ENCODE results near the gene GAL.

GAL gene

DNA sequence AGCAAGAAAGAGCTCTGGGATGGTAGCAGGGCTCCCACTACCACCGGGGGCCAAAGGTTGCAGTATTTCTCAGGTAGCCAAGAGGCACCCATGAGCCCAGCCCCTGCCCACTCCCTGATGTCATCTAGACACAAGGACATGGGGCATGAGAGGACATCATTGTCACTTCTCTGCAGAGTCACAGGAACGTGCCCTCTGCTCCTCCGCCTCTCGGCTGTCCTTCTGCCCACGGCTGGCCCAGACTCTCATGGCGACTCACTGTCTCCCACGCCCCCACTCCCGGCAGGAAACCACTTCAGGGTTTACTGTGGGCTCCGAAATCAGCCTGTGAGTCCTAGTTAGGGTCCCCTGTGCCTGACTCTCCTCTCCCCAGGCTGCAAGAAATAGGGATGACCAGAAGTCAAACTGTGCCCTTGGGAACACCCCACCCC, 1.8 kb upstream of the GAL start:
- TF ChIP-seq FOXP2 (optimal IDR thresholded peaks at IDR 0.05; ENCODE audit: borderline replicate concordance, extremely low read depth, extremely low read length, insufficient read depth) (no peak), SIN3A (IDR thresholded peaks at IDR 0.05; ENCODE audit: borderline replicate concordance, insufficient read depth, low read length) (no peak), TAF1 (IDR thresholded peaks at IDR 0.05; ENCODE audit: borderline replicate concordance, insufficient read depth, low read length) (no peak), POLR2AphosphoS5 (IDR thresholded peaks at IDR 0.05; ENCODE audit: low read depth, low read length) (no peak), REST (IDR thresholded peaks at IDR 0.05; ENCODE audit: insufficient read depth in 1 of 2, low read depth in 2 of 2, low read length in 2 of 2) (no peak)

DNA sequence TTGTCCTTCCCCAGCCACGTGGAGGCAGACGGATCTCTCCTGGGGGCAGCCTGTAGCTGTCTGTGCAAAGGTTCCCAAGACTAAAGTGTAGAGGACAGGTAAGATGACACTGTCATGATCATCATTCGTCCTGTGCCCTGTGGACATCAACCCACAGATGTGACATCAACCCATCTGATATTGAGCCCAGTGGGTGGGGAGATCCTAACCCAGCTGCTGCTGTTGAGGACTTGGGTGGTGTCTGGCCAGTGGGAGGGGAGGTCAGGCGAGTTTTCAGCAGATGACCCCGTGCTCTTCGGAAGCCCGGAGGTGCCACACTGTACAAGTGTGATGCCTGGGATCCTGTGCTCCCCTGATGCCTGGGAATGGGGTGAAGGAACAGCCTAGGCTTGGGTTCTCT, 1.2 kb upstream of the GAL start:
- TF ChIP-seq FOXP2 (optimal IDR thresholded peaks at IDR 0.05; ENCODE audit: borderline replicate concordance, extremely low read depth, extremely low read length, insufficient read depth) (no peak), REST (IDR thresholded peaks at IDR 0.05; ENCODE audit: insufficient read depth in 1 of 2, low read depth in 2 of 2, low read length in 2 of 2) (no peak), TAF1 (IDR thresholded peaks at IDR 0.05; ENCODE audit: borderline replicate concordance, insufficient read depth, low read length) (no peak), POLR2AphosphoS5 (IDR thresholded peaks at IDR 0.05; ENCODE audit: low read depth, low read length) (no peak), SIN3A (IDR thresholded peaks at IDR 0.05; ENCODE audit: borderline replicate concordance, insufficient read depth, low read length) (no peak)

GRCh38 chr11:68683536-68684384, 584 bp upstream of the GAL start:
- TF ChIP-seq POLR2AphosphoS5 (IDR thresholded peaks at IDR 0.05; ENCODE audit: low read depth, low read length) (no peak), REST (IDR thresholded peaks at IDR 0.05; ENCODE audit: insufficient read depth in 1 of 2, low read depth in 2 of 2, low read length in 2 of 2) (no peak), SIN3A (IDR thresholded peaks at IDR 0.05; ENCODE audit: borderline replicate concordance, insufficient read depth, low read length) (no peak), TAF1 (IDR thresholded peaks at IDR 0.05; ENCODE audit: borderline replicate concordance, insufficient read depth, low read length) (no peak), FOXP2 (optimal IDR thresholded peaks at IDR 0.05; ENCODE audit: borderline replicate concordance, extremely low read depth, extremely low read length, insufficient read depth) (no peak)

- no peak for TF ChIP-seq TAF1 (IDR thresholded peaks at IDR 0.05; ENCODE audit: borderline replicate concordance, insufficient read depth, low read length)
- TF ChIP-seq POLR2AphosphoS5 (IDR thresholded peaks at IDR 0.05; ENCODE audit: low read depth, low read length): no peak
- TF ChIP-seq FOXP2 (optimal IDR thresholded peaks at IDR 0.05; ENCODE audit: borderline replicate concordance, extremely low read depth, extremely low read length, insufficient read depth): no peak
- TF ChIP-seq SIN3A (IDR thresholded peaks at IDR 0.05; ENCODE audit: borderline replicate concordance, insufficient read depth, low read length): no peak
- TF ChIP-seq REST (IDR thresholded peaks at IDR 0.05; ENCODE audit: insufficient read depth in 1 of 2, low read depth in 2 of 2, low read length in 2 of 2): no peak
These were observed 1.5 kb downstream of the GAL start for GRCh38 chr11:68685656-68686380.
